LNCaP clone FGC (cell line): ENCODE data around the gene MCM3AP.

Experiments
- DNase-seq: peaks from one replicate; pipeline ENCODE4 v3.0.0-alpha.2; 2011; ENCODE audit warnings: low read depth
- H3K4me3 ChIP-seq: 2 replicates; pipeline ENCODE4 v1.5.1; 2011; ENCODE audit warnings: mild to moderate bottlenecking, low read depth, low read length, control low read depth
- CTCF ChIP-seq: IDR thresholded peaks from 2 replicates; pipeline ENCODE4 v1.5.1; 2012; ENCODE audit warnings: mild to moderate bottlenecking; ENCODE audit not compliant: control insufficient read depth, insufficient read depth; ENCODE audit errors: extremely low read depth

The MCM3AP gene

GRCh38 chr21:46234436-46234950 is 50.9 kb downstream of the MCM3AP start:
- no peak for DNase-seq
- TF ChIP-seq CTCF = no peak
- H3K4me3 ChIP-seq = no peak overlapping the region

GRCh38 chr21:46229923-46230260 is 55.5 kb downstream of the MCM3AP start:
- peak overlapping the region; percentile 72 for H3K4me3 ChIP-seq
- TF ChIP-seq CTCF = no peak
- no peak for DNase-seq

GRCh38 chr21:46229133-46229922 is 56.1 kb downstream of the MCM3AP start:
- H3K4me3 ChIP-seq = peak overlapping the region; percentile 72
- TF ChIP-seq CTCF = peak; percentile 67
- DNase-seq = no peak

- H3K4me3 ChIP-seq = peak within 1 kb of the TSS; percentile 78
- DNase-seq = peak; percentile 91
- no peak for TF ChIP-seq CTCF
Measured at GRCh38 chr21:46228345-46229051, 56.9 kb downstream of the MCM3AP start, which contains the start of gene LSS. Gene LSS (minus strand): TSS chr21:46228774. CDS start chr21:46228745, 29 bp downstream.

- H3K4me3 ChIP-seq = peak overlapping the region; percentile 78
- TF ChIP-seq CTCF = no peak
- DNase-seq = no peak
Measured at GRCh38 chr21:46227811-46228344, 57.5 kb downstream of the MCM3AP start.

- no peak for DNase-seq
- H3K4me3 ChIP-seq = peak overlapping the region; percentile 78
- no peak for TF ChIP-seq CTCF
Measured at GRCh38 chr21:46226920-46227599, 58.4 kb downstream of the MCM3AP start.
